WTC11 (cell line): ENCODE data around the gene MESP2. TPM values are rescaled to one million over a fixed set of nuclear protein-coding genes. Genes with fewer than 3 reads are reported as not detected.

Source experiments
- ATAC-seq: fragments of 200-7000 bp; cut with Tn5 transposase; 2 replicates; pipeline ENCODE4 v1.10.0; 2021; ENCODE audit warnings: mild to moderate bottlenecking, moderate library complexity
- CTCF ChIA-PET: fragments of 300-600 bp; sonication (Branson Sonifier 250); formaldehyde crosslinking; loops from one replicate; lab custom pipeline; 2021; ENCODE audit warnings: antibody characterized with exemption; lab: Charles Lee
- POLR2A ChIA-PET: fragments of 350-600 bp; sonication (Branson Sonifier 250); formaldehyde crosslinking; loops from one replicate; lab custom pipeline; 2021; ENCODE audit warnings: antibody characterized with exemption; lab: Charles Lee
- DNase-seq: peaks from one replicate; pipeline ENCODE4 v3.0.0; 2021; ENCODE audit warnings: low spot score
- H3K27ac Mint-ChIP-seq: 2 replicates; pipeline ENCODE4 v1.8.0; 2021; ENCODE audit warnings: mixed read lengths
- H3K27me3 Mint-ChIP-seq: 2 replicates; pipeline ENCODE4 v1.8.0; 2021; ENCODE audit warnings: low read depth, mild to moderate bottlenecking, moderate library complexity, mixed read lengths
- H3K36me3 Mint-ChIP-seq: 2 replicates; pipeline ENCODE4 v1.8.0; 2021; ENCODE audit warnings: mixed read lengths
- H3K4me1 Mint-ChIP-seq: 2 replicates; pipeline ENCODE4 v1.8.0; 2022; ENCODE audit warnings: mixed read lengths
- H3K4me3 Mint-ChIP-seq: 2 replicates; pipeline ENCODE4 v1.8.0; 2021; ENCODE audit warnings: mild to moderate bottlenecking, moderate library complexity, mixed read lengths
- H3K9me3 Mint-ChIP-seq: 2 replicates; pipeline ENCODE4 v1.8.0; 2021; ENCODE audit warnings: mixed read lengths
- ELF4 ChIP-seq: sonication (generic); formaldehyde crosslinking; IDR thresholded peaks from 2 replicates; pipeline ENCODE4 v1.8.1; 2022; ENCODE audit warnings: low read depth, mild to moderate bottlenecking, moderate library complexity, missing genetic modification reagents
- EMX1 ChIP-seq: fragments of 250-450 bp; sonication (Bioruptor Pico); IDR thresholded peaks from 2 replicates; pipeline ENCODE4 v1.8.0; 2021; ENCODE audit warnings: mild to moderate bottlenecking
- ESRRA ChIP-seq: sonication (generic); formaldehyde crosslinking; IDR thresholded peaks from 2 replicates; pipeline ENCODE4 v1.8.1; 2022; ENCODE audit warnings: mild to moderate bottlenecking, missing genetic modification reagents, borderline replicate concordance
- FOXK1 ChIP-seq: sonication (generic); formaldehyde crosslinking; IDR thresholded peaks from 2 replicates; pipeline ENCODE4 v1.8.0; 2022; ENCODE audit warnings: mild to moderate bottlenecking, moderate library complexity, missing genetic modification reagents
- GABPB1 ChIP-seq: sonication (generic); formaldehyde crosslinking; IDR thresholded peaks from 2 replicates; pipeline ENCODE4 v1.8.1; 2023; ENCODE audit warnings: mild to moderate bottlenecking, missing genetic modification reagents
- HMGA2 ChIP-seq: fragments of 250-450 bp; sonication (Bioruptor Pico); IDR thresholded peaks from 2 replicates; pipeline ENCODE4 v1.4.0; 2021; ENCODE audit warnings: mild to moderate bottlenecking, moderate library complexity
- IRF2 ChIP-seq: sonication (generic); formaldehyde crosslinking; IDR thresholded peaks from 2 replicates; pipeline ENCODE4 v1.8.0; 2022; ENCODE audit warnings: low read depth, missing genetic modification reagents, borderline replicate concordance
- JAZF1 ChIP-seq: fragments of 250-450 bp; sonication (Bioruptor Pico); IDR thresholded peaks from 2 replicates; pipeline ENCODE4 v1.9.0; 2021; ENCODE audit warnings: moderate library complexity, mild to moderate bottlenecking, inconsistent platforms
- RELA ChIP-seq: sonication (generic); formaldehyde crosslinking; IDR thresholded peaks from 2 replicates; pipeline ENCODE4 v1.8.1; 2022; ENCODE audit warnings: missing genetic modification reagents, mild to moderate bottlenecking, borderline replicate concordance
- RORB ChIP-seq: fragments of 250-450 bp; sonication (Bioruptor Pico); IDR thresholded peaks from 2 replicates; pipeline ENCODE4 v1.9.0; 2021; ENCODE audit warnings: mild to moderate bottlenecking
- SP1 ChIP-seq: sonication (generic); formaldehyde crosslinking; conservative IDR thresholded peaks from 2 replicates; pipeline ENCODE4 v1.8.1; 2022; ENCODE audit warnings: missing genetic modification reagents
- TEAD4 ChIP-seq: sonication (generic); formaldehyde crosslinking; IDR thresholded peaks from 2 replicates; pipeline ENCODE4 v1.8.0; 2022; ENCODE audit warnings: mild to moderate bottlenecking, missing genetic modification reagents
- ZBTB21 ChIP-seq: sonication (generic); formaldehyde crosslinking; IDR thresholded peaks from 2 replicates; pipeline ENCODE4 v1.8.1; 2023; ENCODE audit warnings: mild to moderate bottlenecking, missing genetic modification reagents, borderline replicate concordance
- ZNF232 ChIP-seq: sonication (generic); formaldehyde crosslinking; IDR thresholded peaks from 2 replicates; pipeline ENCODE4 v1.8.0; 2022; ENCODE audit warnings: mild to moderate bottlenecking, missing genetic modification reagents
- ZNF671 ChIP-seq: fragments of 250-450 bp; sonication (Bioruptor Pico); IDR thresholded peaks from 2 replicates; pipeline ENCODE4 v1.8.0; 2021; ENCODE audit warnings: mild to moderate bottlenecking
- total RNA-seq: library from RNA; stranded (reverse); gene quantifications from 3 replicates; pipeline ENCODE4 v1.2.3, GENCODE V29; 2021
- TF ChIP-seq, protein P1 (sequence below): sonication (generic); formaldehyde crosslinking; IDR thresholded peaks from 2 replicates; pipeline ENCODE4 v1.8.0; 2022; ENCODE audit warnings: missing genetic modification reagents
- TF ChIP-seq, protein P2 (sequence below): sonication (generic); formaldehyde crosslinking; conservative IDR thresholded peaks from 2 replicates; pipeline ENCODE4 v1.8.1; 2022; ENCODE audit warnings: mild to moderate bottlenecking, missing genetic modification reagents
- TF ChIP-seq, protein P3 (sequence below): fragments of 250-450 bp; sonication (Bioruptor Pico); IDR thresholded peaks from 2 replicates; pipeline ENCODE4 v1.9.0; 2021; ENCODE audit warnings: mild to moderate bottlenecking, borderline replicate concordance
- TF ChIP-seq, protein P4 (sequence below): fragments of 250-450 bp; sonication (Bioruptor Pico); IDR thresholded peaks from 2 replicates; pipeline ENCODE4 v2.1.2; 2022; ENCODE audit warnings: mild to moderate bottlenecking, moderate library complexity
- TF ChIP-seq, protein P5 (sequence below): fragments of 250-450 bp; sonication (Bioruptor Pico); IDR thresholded peaks from 2 replicates; pipeline ENCODE4 v1.9.0; 2021; ENCODE audit warnings: mild to moderate bottlenecking
- TF ChIP-seq, protein P6 (sequence below): sonication (generic); formaldehyde crosslinking; IDR thresholded peaks from 2 replicates; pipeline ENCODE4 v1.8.1; 2023; ENCODE audit warnings: mild to moderate bottlenecking, moderate library complexity, missing genetic modification reagents

MESP2 gene
- total RNA-seq, 1 experiment from 2014 or later: 0.68 TPM

DNA sequence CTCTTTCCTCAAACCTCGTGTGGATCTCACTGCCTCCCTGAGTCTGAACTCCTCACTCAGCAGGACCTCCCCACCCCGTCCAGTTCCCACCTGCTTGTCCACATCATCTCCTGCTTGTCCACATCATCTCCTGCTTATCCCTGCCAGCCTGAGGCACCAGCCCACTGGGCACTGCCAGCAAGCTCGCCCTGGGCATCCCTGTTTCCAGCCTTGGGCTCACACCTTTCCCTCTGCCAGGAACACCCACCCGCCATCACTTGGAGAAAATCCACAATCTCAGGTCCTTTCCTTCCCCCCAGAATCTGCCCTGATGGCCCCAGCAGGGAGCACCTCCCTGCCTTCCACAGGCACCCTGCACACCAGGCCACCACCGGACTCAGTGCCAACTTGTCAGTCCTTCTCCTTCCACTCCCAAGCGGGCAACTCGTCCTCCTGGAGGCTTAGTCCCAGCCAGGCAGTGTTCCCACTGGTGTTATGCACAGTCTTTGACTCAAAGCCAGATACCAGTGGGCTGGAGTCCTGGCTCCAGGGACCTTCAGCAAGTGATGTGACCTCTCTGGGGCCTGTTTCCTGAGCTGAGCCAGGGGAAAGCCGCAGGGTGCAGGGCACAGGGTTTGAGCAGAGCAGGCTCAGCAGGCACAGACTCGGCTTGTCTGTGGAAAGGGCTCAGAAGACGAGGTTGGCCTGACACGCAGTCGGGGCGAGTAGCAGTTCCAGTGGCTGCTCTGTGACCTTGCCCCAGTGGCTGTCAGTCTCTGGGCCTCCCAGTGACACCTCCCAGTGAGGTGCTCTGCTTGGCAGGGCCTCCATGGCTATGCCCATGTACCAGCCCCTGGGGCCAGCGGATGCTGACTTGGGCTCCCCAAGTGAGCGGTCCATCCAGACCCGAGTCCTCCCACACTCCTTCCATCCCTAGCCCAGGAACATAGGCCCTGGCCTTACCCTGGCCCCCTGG lies 9.5 kb upstream of the MESP2 start:
- no peak for TF ChIP-seq JAZF1 (CRISPR knock-in tag)
- TF ChIP-seq HMGA2 (CRISPR knock-in tag): no peak
- no peak for TF ChIP-seq IRF2
- TF ChIP-seq, protein P1, sequence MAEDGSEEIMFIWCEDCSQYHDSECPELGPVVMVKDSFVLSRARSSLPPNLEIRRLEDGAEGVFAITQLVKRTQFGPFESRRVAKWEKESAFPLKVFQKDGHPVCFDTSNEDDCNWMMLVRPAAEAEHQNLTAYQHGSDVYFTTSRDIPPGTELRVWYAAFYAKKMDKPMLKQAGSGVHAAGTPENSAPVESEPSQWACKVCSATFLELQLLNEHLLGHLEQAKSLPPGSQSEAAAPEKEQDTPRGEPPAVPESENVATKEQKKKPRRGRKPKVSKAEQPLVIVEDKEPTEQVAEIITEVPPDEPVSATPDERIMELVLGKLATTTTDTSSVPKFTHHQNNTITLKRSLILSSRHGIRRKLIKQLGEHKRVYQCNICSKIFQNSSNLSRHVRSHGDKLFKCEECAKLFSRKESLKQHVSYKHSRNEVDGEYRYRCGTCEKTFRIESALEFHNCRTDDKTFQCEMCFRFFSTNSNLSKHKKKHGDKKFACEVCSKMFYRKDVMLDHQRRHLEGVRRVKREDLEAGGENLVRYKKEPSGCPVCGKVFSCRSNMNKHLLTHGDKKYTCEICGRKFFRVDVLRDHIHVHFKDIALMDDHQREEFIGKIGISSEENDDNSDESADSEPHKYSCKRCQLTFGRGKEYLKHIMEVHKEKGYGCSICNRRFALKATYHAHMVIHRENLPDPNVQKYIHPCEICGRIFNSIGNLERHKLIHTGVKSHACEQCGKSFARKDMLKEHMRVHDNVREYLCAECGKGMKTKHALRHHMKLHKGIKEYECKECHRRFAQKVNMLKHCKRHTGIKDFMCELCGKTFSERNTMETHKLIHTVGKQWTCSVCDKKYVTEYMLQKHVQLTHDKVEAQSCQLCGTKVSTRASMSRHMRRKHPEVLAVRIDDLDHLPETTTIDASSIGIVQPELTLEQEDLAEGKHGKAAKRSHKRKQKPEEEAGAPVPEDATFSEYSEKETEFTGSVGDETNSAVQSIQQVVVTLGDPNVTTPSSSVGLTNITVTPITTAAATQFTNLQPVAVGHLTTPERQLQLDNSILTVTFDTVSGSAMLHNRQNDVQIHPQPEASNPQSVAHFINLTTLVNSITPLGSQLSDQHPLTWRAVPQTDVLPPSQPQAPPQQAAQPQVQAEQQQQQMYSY (CRISPR knock-in tag): no peak
- no peak for TF ChIP-seq SP1 (CRISPR knock-in tag)
- TF ChIP-seq, protein P2, sequence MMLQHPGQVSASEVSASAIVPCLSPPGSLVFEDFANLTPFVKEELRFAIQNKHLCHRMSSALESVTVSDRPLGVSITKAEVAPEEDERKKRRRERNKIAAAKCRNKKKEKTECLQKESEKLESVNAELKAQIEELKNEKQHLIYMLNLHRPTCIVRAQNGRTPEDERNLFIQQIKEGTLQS: no peak
- TF ChIP-seq ZNF232 (CRISPR knock-in tag): no peak
- no peak for TF ChIP-seq GABPB1 (CRISPR knock-in tag)
- TF ChIP-seq, protein P3, sequence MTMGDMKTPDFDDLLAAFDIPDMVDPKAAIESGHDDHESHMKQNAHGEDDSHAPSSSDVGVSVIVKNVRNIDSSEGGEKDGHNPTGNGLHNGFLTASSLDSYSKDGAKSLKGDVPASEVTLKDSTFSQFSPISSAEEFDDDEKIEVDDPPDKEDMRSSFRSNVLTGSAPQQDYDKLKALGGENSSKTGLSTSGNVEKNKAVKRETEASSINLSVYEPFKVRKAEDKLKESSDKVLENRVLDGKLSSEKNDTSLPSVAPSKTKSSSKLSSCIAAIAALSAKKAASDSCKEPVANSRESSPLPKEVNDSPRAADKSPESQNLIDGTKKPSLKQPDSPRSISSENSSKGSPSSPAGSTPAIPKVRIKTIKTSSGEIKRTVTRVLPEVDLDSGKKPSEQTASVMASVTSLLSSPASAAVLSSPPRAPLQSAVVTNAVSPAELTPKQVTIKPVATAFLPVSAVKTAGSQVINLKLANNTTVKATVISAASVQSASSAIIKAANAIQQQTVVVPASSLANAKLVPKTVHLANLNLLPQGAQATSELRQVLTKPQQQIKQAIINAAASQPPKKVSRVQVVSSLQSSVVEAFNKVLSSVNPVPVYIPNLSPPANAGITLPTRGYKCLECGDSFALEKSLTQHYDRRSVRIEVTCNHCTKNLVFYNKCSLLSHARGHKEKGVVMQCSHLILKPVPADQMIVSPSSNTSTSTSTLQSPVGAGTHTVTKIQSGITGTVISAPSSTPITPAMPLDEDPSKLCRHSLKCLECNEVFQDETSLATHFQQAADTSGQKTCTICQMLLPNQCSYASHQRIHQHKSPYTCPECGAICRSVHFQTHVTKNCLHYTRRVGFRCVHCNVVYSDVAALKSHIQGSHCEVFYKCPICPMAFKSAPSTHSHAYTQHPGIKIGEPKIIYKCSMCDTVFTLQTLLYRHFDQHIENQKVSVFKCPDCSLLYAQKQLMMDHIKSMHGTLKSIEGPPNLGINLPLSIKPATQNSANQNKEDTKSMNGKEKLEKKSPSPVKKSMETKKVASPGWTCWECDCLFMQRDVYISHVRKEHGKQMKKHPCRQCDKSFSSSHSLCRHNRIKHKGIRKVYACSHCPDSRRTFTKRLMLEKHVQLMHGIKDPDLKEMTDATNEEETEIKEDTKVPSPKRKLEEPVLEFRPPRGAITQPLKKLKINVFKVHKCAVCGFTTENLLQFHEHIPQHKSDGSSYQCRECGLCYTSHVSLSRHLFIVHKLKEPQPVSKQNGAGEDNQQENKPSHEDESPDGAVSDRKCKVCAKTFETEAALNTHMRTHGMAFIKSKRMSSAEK (CRISPR knock-in tag): no peak
- TF ChIP-seq ELF4 (CRISPR knock-in tag): no peak
- TF ChIP-seq TEAD4 (CRISPR knock-in tag): no peak
- TF ChIP-seq EMX1 (CRISPR knock-in tag): no peak
- TF ChIP-seq ESRRA (CRISPR knock-in tag): no peak
- DNase-seq: no peak
- Mint-ChIP-seq H3K27me3 (no peaks in the 10 kb centered on the region), H3K4me3 (no peak overlapping the region), H3K9me3 (no peaks in the 10 kb centered on the region), H3K36me3 (no peaks in the 10 kb centered on the region), H3K27ac (no peak overlapping the region), H3K4me1 (no peaks in the 10 kb centered on the region)
- ChIA-PET CTCF (interaction anchor here (1.9 kb wide), 1 partner anchor 108 kb away, joined by 7 read pairs; no protein-coding TSS in a partner anchor), POLR2A (interaction anchor here (0.7 kb wide), 1 partner anchor 10 kb away, joined by 3 read pairs; no protein-coding TSS in a partner anchor)
- no peak for ATAC-seq

DNA sequence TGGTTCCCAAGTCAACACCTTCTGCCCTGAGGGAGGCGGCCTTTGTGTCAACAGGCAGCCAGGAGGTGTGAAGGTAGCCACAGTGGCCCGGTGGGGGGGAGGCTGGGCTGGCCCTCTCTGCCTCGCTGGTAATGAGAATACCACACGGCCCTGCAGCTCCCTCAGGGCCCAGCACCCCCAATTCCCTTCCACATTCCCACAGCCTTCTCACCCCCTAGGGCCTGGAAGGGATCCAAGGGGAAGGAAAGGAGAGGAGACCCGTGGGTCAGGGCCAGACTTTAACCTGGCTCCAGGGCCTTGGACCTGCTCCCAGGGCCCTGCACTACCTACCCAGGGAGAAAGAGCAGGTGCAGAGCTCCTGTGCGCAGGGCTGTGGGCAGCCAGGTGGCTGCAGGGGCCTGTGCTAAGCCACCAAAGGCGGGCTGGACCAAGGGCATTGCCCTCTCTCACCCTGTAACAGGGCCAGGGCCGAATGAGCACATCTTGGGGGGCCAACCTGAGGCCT lies 8.7 kb upstream of the MESP2 start:
- no peaks in the 10 kb centered on the region for H3K36me3 Mint-ChIP-seq
- ChIA-PET POLR2A (interaction anchor here (0.7 kb wide), 1 partner anchor 9 kb away, joined by 3 read pairs; no protein-coding TSS in a partner anchor), CTCF (interaction anchor here (1.9 kb wide), 1 partner anchor 107 kb away, joined by 7 read pairs; no protein-coding TSS in a partner anchor)
- no peak overlapping the region for H3K4me3 Mint-ChIP-seq
- DNase-seq (no peak), ATAC-seq (no peak; the same call in 1 of the 2 replicates)
- H3K27me3 Mint-ChIP-seq: no peaks in the 10 kb centered on the region
- H3K27ac Mint-ChIP-seq: no peak overlapping the region
- H3K4me1 Mint-ChIP-seq: no peaks in the 10 kb centered on the region
- no peaks in the 10 kb centered on the region for H3K9me3 Mint-ChIP-seq
- TF ChIP-seq, protein P4, sequence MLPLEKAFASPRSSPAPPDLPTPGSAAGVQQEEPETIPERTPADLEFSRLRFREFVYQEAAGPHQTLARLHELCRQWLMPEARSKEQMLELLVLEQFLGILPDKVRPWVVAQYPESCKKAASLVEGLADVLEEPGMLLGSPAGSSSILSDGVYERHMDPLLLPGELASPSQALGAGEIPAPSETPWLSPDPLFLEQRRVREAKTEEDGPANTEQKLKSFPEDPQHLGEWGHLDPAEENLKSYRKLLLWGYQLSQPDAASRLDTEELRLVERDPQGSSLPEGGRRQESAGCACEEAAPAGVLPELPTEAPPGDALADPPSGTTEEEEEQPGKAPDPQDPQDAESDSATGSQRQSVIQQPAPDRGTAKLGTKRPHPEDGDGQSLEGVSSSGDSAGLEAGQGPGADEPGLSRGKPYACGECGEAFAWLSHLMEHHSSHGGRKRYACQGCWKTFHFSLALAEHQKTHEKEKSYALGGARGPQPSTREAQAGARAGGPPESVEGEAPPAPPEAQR (CRISPR knock-in tag): no peak
- TF ChIP-seq, protein P5, sequence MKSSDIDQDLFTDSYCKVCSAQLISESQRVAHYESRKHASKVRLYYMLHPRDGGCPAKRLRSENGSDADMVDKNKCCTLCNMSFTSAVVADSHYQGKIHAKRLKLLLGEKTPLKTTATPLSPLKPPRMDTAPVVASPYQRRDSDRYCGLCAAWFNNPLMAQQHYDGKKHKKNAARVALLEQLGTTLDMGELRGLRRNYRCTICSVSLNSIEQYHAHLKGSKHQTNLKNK (CRISPR knock-in tag): no peak
- TF ChIP-seq FOXK1 (CRISPR knock-in tag) (no peak), IRF2 (no peak), RORB (CRISPR knock-in tag) (no peak), ZNF671 (no peak), RELA (no peak), ZBTB21 (no peak)
- TF ChIP-seq, protein P6, sequence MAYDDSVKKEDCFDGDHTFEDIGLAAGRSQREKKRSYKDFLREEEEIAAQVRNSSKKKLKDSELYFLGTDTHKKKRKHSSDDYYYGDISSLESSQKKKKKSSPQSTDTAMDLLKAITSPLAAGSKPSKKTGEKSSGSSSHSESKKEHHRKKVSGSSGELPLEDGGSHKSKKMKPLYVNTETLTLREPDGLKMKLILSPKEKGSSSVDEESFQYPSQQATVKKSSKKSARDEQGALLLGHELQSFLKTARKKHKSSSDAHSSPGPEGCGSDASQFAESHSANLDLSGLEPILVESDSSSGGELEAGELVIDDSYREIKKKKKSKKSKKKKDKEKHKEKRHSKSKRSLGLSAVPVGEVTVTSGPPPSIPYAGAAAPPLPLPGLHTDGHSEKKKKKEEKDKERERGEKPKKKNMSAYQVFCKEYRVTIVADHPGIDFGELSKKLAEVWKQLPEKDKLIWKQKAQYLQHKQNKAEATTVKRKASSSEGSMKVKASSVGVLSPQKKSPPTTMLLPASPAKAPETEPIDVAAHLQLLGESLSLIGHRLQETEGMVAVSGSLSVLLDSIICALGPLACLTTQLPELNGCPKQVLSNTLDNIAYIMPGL: no peak
- TF ChIP-seq, protein P2: no peak
